Measurements from ENCODE around the gene LGALS8.
"Not testable (repeated sequence)": the region's sequence is repeated elsewhere in the genome, so short reads cannot be mapped to it uniquely, and the experiment has no call there.

LGALS8 gene

DNA sequence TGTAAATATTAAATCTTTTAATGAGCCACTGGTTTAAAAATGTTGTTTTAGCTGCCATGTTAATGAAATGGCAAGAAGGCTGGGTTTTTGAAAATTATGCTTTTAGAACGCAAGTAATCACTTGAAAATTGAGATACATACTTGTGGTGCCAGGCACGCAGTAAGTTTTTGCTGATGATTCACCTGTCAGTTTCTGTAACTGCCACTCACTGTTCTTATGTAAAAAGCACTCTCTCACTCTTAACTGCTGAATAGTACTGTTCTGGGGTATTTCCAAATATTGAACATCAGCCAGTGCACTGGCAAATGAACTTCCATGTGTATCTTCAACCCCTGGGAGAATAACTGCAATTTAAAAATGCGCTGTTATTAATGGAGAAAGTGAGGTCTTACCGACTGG, 17.9 kb downstream of the LGALS8 start:
- no peak for DNase-seq (ENCODE audit: low read depth)

DNA sequence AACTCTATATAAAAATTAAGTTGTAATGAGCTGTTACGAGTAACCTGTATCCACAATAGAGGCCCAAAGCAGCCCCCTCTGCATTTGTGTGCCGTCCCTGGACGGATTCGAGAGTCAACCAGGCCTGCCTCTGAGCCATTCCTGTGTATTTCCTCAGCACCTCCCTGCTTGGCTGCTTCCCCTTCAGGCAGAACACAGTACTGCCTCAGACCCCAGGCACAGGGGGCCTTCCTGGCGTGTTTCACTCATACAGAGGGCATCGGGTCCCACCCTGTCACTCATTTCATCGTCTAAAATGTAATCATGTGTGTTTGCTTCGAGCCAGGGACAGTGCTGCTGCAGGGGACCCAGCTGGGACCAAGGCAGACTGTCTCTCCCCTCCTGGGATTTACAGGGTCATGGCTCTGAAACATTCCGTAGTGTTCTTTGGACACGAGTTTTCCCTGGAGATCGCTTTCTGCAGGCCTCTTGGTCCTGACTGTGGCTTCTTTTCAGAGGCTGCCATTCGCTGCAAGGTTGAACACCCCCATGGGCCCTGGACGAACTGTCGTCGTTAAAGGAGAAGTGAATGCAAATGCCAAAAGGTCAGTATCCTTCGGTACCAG, 19.4 kb downstream of the LGALS8 start:
- DNase-seq (ENCODE audit: low read depth), result no peak

DNA sequence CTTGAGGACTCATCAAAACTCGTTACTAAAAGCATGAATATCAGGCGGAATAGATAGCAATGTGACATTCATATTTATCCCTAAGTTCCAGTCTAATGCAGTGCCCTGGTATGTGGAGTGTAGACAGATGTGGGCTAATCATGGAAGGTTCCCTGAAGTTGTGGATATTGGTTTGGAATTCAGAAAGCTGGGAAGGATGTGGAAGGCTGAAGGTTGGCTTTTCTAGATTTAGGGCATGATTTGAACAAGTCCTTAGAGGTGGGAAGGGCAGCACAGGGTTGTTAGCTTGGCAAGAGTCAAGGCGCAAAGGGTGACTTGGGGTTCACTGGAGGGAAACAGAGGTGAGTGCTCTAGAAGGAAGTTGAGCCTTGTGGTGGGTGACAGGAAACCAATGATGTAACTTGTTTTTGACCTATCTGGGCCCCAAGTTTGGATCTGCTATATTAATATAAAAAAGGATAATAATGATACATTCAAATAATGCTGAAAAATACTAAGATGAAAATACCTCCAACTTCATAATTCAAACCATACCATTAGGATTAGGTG, 21.9 kb downstream of the LGALS8 start:
- no peak for DNase-seq (ENCODE audit: low read depth)

DNA sequence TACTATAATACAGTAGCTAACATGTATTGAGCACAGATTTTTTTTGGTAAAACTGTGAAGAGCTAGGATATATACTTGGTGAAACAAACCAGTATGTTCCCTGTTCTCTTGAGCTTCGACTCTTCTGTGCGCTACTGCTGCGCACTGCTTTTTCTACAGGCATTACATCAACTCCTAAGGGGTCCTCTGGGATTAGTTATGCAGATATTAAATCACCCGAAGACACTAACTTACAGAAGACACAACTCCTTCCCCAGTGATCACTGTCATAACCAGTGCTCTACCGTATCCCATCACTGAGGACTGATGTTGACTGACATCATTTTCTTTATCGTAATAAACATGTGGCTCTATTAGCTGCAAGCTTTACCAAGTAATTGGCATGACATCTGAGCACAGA, 24.7 kb downstream of the LGALS8 start:
- no peak for DNase-seq (ENCODE audit: low read depth)

DNA sequence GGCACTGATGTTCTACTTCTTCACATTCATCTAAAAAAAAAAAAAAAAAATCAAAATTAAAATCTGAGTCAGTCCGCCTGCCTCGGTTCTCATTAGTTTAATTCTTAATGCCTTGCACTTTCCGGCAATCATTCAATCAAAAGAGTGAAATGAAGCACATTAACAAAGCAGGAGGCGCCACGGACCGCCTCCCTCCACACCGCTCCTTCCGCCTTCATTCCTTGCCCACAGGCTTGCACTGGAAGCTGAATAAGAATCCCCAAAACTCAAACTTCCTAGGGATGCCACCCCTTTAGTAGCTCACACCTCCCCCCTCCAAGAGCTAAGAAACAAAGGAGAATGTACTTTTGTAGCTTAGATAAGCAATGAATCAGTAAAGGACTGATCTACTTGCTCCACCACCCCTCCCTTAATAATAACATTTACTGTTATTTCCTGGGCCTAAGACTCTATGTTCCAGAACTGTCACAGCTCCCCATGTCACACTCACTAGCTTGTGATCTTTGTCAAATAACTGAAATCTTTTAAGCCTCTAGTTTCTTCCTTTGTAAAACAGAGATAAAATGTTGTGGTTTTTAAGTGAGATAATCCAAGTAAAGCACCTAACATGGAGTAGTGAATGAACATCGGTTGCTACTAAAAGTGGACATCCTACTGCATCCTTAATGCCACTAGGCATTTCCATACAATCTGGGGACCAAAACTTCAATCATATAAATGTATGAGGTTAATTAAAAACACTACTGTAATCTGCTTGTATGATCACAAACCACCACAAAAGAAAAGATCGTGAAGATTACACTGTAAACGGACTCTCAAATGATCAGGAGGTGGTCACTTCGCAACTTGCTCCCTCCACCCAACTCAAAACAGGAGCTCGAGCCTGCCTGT, 27.4 kb downstream of the LGALS8 start:
- DNase-seq (ENCODE audit: low read depth), result no peak

DNA sequence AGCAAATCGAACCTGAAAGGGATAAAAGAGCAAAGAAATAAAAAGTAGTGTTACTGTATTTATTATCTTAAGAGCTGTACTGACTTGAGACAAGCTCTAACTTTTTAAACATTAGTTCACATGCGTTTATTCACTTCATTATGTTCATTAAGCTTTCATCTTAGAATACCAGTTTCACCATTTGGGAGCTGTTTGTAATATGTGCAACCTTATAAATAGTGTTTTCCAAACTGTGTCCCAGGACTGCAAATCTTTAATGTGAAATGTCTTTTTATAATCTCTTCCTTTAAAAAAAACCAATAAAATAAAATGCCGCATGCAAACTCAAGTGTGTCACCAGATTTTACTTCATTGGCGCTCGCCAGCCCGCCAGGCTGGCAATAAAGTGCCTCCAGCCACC, 28.3 kb downstream of the LGALS8 start:
- DNase-seq (ENCODE audit: low read depth), result no peak

DNA sequence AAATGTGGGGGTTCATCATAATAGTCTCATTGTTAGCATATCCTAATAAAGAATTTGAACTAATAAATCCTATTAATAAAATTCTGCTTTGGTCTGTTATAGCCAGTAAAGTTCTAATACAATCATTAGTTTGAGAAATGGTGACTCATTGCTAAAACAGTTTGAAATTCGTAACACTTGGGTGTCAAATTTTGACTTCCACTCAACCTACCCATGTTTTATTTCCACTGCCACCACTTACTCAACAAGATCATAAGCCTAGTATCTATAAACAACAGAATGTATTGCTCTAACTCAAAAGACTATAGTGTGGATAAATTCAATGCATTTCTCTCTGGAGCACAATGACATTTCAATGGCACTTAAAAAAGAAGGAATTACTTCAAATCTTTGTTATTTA, 29.1 kb downstream of the LGALS8 start:
- DNase-seq (ENCODE audit: low read depth), result no peak

DNA sequence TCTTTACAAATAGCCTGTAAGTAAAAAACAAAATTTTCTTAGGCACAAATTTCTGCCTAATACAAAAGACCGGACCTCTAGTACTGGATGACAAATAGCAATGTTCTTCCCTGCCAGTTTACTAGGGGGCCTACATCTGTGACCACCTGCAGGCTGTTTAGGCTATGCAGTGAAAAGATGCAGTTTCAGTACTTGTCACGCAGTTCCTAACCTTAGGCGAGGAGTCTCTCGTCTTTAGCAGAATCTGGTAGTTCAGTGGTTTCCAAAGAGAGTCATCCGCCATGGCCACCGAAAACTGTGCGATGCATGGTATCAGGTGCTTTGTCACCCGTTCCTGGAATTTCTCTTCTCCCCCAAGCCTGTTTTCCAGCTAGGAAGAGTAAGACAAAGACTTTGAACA, 29.6 kb downstream of the LGALS8 start:
- DNase-seq (ENCODE audit: low read depth), result no peak

DNA sequence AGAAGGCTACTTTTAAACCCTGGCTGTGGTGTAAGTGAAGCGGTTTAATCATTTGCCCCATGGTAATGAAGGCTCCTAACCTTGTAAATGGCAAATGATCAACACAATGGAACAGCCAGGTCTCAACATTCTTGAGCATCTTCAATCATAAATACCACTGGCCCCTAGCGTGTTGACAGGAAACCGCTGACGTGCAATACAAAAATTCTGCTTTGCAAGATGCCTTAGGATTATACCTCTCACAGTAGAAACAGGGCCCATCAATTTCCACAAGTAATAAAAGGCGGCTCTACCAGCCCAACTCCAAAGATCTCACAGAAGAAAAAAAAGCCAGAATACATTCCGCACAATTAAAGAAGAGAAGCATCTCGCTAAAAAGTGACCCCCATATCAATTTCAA, 32.8 kb downstream of the LGALS8 start:
- DNase-seq (ENCODE audit: low read depth), result no peak

DNA sequence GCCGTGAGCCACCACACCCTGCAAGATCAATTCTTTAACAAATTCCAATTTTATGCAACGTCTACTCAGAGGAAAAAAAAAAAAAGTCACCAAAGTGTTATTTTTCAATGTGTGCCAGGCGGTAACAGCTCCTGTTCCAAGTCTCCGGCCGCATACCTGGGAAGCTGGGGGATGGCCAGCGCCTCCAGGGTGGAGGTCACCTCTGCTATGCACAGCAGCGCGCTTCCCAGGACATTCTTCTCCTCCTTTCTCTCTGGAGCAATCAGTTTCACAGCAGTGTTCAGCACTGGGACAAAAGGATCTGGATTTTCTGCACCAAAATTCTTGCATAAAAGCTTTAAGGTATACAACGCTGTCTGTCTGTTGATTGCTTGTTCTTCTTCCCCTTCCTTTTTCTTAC, 34.3 kb downstream of the LGALS8 start:
- no peak for DNase-seq (ENCODE audit: low read depth)

DNA sequence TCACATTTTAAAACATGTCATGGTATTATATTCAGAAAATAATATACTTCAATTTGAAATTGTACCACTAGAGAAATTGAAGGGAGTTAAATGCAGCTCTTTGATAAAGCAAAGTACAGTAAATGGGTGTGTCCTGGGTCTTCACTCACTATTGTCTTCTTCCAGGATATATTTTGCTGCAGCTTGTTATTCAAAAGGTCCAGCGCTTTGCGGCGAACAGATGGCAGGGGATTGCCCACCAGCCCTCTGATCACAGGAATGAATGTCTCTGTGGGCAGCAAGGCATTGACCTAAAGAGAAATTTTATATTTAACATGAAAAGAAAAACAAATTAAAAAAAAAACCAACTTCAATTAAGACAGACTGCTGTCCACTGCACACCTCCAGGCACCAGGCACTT, 35.1 kb downstream of the LGALS8 start:
- DNase-seq (ENCODE audit: low read depth), result no peak

DNA sequence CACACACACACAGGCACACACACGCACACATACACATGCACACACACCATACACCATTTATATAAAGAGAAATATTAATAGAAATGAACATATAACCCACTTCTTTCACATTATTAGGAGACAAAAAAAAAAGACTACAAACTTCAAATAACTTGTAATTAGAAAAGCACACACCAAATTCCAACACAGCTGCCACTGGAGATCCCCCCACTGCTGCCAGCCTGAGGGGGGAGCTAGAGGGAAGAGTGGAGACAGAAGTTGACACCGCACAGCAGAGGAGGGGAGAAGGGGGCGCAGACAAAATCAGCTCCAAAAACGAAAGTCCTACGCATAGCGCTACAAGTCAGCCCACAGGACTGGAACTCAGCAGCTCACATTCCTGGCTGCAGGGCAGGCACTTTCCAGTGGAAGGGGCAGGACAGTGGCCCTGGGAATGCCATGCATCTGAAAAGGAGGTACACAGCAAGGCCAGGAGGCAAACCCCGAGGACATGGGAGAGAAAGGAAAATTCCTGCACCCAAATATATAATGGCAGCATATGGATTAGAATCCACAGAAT, 36.5 kb downstream of the LGALS8 start:
- DNase-seq (ENCODE audit: low read depth), result no peak

DNA sequence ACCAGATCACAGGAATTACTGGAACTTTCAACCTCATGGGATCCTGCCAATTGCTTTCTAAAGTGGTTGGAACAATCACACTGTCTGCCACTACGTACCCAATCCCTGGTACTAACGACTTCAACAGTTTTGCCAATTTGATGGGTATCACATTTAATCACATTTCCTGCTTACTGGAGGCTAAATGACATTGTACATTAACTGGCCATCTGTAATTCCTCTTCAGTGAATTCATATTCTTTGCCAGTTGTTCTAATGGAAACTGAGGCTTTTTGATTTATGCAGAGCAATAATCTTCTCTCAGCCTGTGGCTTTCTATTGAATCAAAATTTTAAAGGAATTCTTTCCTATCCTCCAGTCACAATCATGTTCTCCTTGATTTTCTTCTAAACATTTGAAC, 38.2 kb downstream of the LGALS8 start:
- no peak for DNase-seq (ENCODE audit: low read depth)

DNA sequence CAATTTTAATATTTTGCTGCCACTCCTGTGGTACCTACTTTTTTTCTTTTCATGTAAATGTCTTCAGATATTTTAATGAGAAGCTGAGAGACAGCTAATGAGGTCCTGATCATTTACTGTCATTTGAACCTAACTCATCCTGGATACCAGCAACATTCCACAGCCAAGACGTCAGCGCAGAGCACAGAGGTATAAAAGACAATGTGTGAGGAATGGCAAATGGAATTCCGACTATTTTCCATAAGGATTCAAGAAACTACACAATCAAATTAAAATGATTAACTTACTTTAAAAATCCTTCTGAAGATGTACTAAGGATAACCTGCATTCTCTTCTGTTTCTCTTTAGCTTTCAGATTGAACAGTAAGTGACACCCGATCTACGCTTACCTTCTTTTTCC, 41.7 kb downstream of the LGALS8 start:
- no peak for DNase-seq (ENCODE audit: low read depth)

DNA sequence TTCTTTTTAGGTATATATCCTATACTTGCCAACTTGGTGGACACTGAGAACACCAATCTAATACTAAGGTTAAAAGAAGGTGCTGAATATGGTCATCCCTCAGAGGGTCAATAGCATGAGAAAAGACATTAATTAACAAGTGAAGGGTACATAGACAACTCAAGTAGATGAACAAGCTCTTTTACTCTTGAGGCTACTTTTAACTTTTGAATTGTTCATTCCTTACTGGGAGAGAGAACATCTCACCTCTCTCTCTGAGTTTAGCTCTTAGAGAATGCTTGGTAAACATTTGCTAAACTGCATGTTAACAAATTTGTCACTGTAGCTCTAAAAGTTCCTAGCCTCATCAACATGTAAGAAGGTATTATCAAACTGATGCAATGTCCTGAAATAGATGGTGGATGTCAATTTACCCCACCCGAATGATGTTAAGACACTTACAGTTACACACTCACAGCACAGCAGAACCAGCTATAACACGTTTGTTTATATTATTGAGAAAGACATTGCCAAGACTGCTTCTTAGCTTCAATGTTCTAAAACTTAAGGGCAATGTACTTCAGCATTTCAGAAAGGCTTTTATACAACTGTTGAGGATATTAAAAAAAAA, 44.6 kb downstream of the LGALS8 start:
- DNase-seq (ENCODE audit: low read depth), result no peak

DNA sequence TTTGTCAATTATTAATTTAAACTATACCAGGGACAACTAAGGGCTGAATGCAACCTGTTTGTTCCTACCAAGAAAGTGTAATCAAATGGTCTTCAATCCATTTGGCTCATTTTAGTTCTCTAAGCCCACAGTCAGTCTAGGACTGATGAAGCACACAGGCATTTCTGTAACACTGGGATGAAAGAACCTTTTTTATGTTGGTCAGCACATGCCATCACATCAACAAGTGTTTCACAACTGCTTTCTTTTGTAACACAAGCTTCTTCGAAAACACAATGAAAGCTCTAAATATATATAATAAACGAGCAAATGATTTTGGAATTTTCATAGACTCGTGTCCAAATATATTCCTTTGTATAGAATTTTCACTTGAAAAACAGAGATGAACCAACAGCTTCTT, 51.7 kb downstream of the LGALS8 start:
- no peak for DNase-seq (ENCODE audit: low read depth)

DNA sequence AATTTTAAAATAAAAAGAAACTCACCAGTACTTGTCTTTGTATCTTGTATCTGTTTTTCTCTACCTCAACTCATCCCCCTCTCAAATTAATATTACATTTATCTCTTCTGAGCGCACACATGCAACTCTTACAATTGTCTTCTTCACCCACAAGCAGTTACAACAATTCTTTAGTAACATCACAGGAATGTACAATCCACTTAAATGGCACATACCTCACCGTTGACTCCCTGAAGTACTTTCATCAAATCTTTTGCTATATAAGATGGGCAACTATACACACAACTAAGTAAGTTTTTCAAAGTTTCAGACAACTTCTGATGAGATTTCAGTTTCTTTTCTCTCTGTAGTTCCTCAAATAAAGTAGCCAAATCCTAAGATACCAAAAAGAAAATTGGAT, 52.2 kb downstream of the LGALS8 start:
- no peak for DNase-seq (ENCODE audit: low read depth)

DNA sequence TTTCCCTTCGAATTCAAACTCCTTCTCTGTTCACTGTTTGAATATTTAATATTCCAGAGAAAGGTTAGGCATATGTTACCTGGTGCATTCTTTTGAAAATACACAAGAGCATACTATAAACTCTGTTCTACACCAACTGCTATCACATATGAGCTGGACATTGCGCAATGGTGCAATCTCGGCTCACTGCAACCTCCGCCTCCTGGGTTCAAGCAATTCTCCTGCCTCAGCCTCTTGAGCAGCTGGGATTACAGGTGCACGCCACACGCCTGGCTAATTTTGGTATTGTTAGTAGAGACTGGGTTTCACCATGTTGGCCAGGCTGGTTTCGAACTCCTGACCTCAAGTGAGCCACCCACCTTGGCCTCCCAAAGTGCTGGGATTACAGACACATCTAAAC, 53.3 kb downstream of the LGALS8 start:
- DNase-seq (ENCODE audit: low read depth), result not testable (repeated sequence)

DNA sequence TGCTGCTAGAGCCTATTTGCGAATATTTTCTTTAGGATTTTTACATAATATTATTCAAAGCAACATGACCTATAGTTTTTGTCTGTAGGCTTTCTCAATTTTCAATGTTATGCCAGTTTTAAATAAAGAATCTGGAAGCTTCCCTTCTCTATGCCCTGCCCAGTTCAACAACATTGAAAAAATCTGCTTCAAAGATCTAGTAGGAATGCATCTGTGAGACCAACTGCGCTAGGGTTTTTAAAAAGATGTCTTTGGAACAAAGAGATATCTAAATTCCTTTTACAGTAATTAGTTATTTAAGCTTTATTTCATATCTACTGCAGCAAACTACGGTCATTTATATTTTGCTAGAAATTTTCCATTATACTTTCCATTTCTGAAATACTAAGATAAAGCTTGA, 54.9 kb downstream of the LGALS8 start:
- DNase-seq (ENCODE audit: low read depth), result no peak

DNA sequence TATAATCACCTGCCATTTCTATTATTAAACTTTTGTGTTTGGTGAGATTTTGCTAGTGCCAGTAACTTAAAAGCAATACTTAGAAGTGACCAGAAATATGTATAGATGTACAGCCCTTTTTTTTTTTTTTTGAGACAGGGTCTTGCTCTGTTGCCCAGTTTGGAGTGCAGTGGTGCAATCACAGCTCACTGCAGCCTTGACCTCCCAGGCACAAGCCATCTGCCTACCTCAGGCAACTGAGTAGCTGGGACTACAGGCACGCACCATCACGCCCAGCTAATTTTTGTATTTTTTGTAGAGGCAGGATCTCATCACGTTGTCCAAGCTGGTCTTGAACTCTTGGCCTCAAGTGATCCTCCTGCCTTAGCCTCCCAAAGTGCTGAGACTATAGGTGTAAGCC, 56.6 kb downstream of the LGALS8 start:
- DNase-seq (ENCODE audit: low read depth), result not testable (repeated sequence)

DNA sequence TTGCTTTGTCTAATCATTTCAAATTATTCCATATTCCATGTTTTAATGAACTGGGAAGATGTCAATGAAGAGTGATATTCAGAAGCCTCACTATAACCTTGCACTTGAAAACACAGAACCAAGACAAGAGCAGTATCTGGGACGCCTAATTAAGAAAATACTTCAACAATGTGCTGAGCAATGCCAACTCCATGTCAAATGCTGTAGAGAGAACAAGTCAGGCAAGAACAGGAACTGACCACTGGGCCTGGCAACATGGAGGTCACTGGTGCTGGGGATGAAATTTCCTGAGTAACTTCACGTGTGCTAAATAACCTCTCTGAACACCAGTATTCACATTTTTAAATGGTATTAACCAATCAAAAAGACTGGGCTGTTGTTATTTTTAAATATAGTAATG, 57.7 kb downstream of the LGALS8 start:
- DNase-seq (ENCODE audit: low read depth), result no peak

DNA sequence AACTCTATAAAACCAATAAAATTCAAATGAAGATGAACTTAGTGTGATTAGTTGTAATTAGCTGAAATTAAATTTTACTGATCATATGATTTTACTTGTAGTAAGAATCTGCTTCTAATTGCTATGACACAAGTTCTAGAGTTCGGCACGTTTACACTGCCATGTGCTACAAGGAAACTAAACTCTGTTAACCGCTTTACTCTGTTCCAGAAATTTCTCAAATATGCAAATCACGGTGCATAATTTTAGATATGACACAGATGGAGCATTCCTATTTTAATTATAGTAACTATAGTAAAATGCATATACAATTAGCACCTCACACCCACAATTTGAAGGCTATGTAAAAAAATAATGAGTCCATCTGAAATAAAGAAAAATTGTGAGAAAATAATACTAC, 65.7 kb downstream of the LGALS8 start:
- no peak for DNase-seq (ENCODE audit: low read depth)

All from activated T-helper 1 cell treated with Interleukin-2 at 50 U/mL for 16 hours (primary cell).